Umbilical cord (tissue), 2 donors: ENCODE data around the gene BID. TPM values are rescaled to one million over a fixed set of nuclear protein-coding genes. Genes with fewer than 3 reads are reported as not detected.
A peak's percentile ranks its signal among the peaks of the same experiment; 100 is the strongest.

ENCODE experiments used
- DNase-seq: peaks from one replicate; pipeline ENCODE4 v3.0.0-alpha.2; 2015; ENCODE audit warnings: low spot score
- total RNA-seq: library from RNA; depleted of rRNA; stranded (reverse); fragments of >200 nt; gene quantifications from one replicate; pipeline ENCODE4 v1.2.3, GENCODE V29; 2014; ENCODE audit warnings: low replicate concordance; ENCODE audit not compliant: insufficient read depth

Gene BID
- total RNA-seq, 1 donor from 2014 or later = 61.2 TPM

- peak; percentile 35 for DNase-seq
Measured at GRCh38 chr22:17803609-17804270, 29.5 kb upstream of the BID start.

- DNase-seq = no peak
Measured at GRCh38 chr22:17802822-17803221, 28.6 kb upstream of the BID start.

- DNase-seq = no peak
Measured at GRCh38 chr22:17802411-17802810, 28.1 kb upstream of the BID start.

GRCh38 chr22:17797721-17798559 lies 23.7 kb upstream of the BID start:
- DNase-seq = peak; percentile 21

GRCh38 chr22:17796695-17797094 lies 22.4 kb upstream of the BID start:
- no peak for DNase-seq

GRCh38 chr22:17795661-17796548 lies 21.6 kb upstream of the BID start:
- DNase-seq = no peak

GRCh38 chr22:17794726-17795542 lies 20.7 kb upstream of the BID start:
- no peak for DNase-seq

- no peak for DNase-seq
Measured at GRCh38 chr22:17792854-17793434, 18.7 kb upstream of the BID start.

- DNase-seq = no peak
Measured at GRCh38 chr22:17792299-17792698, 18.0 kb upstream of the BID start.

- DNase-seq = no peak
Measured at GRCh38 chr22:17791196-17791595, 16.9 kb upstream of the BID start.

- DNase-seq = no peak
Measured at GRCh38 chr22:17789379-17790200, 15.3 kb upstream of the BID start.

GRCh38 chr22:17788528-17789378 lies 14.5 kb upstream of the BID start:
- DNase-seq = no peak

GRCh38 chr22:17787716-17788330 lies 13.6 kb upstream of the BID start:
- no peak for DNase-seq

GRCh38 chr22:17787241-17787640 lies 13.0 kb upstream of the BID start:
- DNase-seq = no peak

- DNase-seq = no peak
Measured at GRCh38 chr22:17786435-17787161, 12.3 kb upstream of the BID start.

GRCh38 chr22:17785185-17786184 lies 11.2 kb upstream of the BID start:
- DNase-seq = no peak

- DNase-seq = no peak
Measured at GRCh38 chr22:17784776-17785175, 10.5 kb upstream of the BID start.
